MM.1S (cell line): ENCODE data around the gene FARS2.

Experiments used
- DNase-seq: peaks from one replicate; pipeline ENCODE4 v3.0.0-alpha.2; 2015
- H2AFZ ChIP-seq: fragments of 300-600 bp; sonication (generic); 2 replicates; pipeline ENCODE4 v1.6.0; 2016; ENCODE audit warnings: antibody characterized with exemption, low read length
- H3F3A ChIP-seq: fragments of 300-600 bp; sonication (generic); 2 replicates; pipeline ENCODE4 v1.6.1; 2016; ENCODE audit warnings: mild to moderate bottlenecking, antibody characterized with exemption, low read length, moderate library complexity, mixed read lengths; ENCODE audit not compliant: insufficient read depth
- H3K27ac ChIP-seq: fragments of 300-600 bp; sonication (generic); 2 replicates; pipeline ENCODE4 v1.5.1; 2016; ENCODE audit warnings: mild to moderate bottlenecking, low read length
- H3K27me3 ChIP-seq: fragments of 300-600 bp; sonication (generic); replicated peaks from 2 replicates; pipeline ENCODE4 v1.6.0; 2016; ENCODE audit warnings: low read length; ENCODE audit not compliant: insufficient read depth
- H3K36me3 ChIP-seq: fragments of 300-600 bp; sonication (generic); replicated peaks from 2 replicates; pipeline ENCODE4 v1.6.1; 2016; ENCODE audit warnings: mild to moderate bottlenecking, low read length, mixed read lengths; ENCODE audit not compliant: insufficient read depth
- H3K4me1 ChIP-seq: fragments of 300-600 bp; sonication (generic); 2 replicates; pipeline ENCODE4 v1.6.1; 2016; ENCODE audit warnings: low read length, mixed read lengths
- H3K4me2 ChIP-seq: fragments of 300-600 bp; sonication (generic); 2 replicates; pipeline ENCODE4 v1.6.0; 2016; ENCODE audit warnings: low read depth, low read length
- H3K4me3 ChIP-seq: fragments of 300-600 bp; sonication (generic); 2 replicates; pipeline ENCODE4 v1.5.1; 2016; ENCODE audit warnings: low read length, mixed read lengths
- H3K79me2 ChIP-seq: fragments of 300-600 bp; sonication (generic); 2 replicates; pipeline ENCODE4 v1.6.1; 2016; ENCODE audit warnings: mixed run types, low read length, mixed read lengths
- H3K9ac ChIP-seq: fragments of 300-600 bp; sonication (generic); 2 replicates; pipeline ENCODE4 v1.6.1; 2016; ENCODE audit warnings: low read length, mixed read lengths
- H3K9me2 ChIP-seq: fragments of 300-600 bp; sonication (generic); replicated peaks from 2 replicates; pipeline ENCODE4 v1.6.1; 2016; ENCODE audit warnings: mild to moderate bottlenecking, low read length, mixed read lengths; ENCODE audit not compliant: insufficient read depth
- H3K9me3 ChIP-seq: fragments of 300-600 bp; sonication (generic); replicated peaks from 2 replicates; pipeline ENCODE4 v1.6.1; 2016; ENCODE audit warnings: mild to moderate bottlenecking, low read length, mixed read lengths; ENCODE audit not compliant: insufficient read depth
- H4K20me1 ChIP-seq: fragments of 300-600 bp; sonication (generic); 2 replicates; pipeline ENCODE4 v1.6.1; 2016; ENCODE audit warnings: mild to moderate bottlenecking, low read length, moderate library complexity, mixed read lengths; ENCODE audit not compliant: insufficient read depth
- EZH2 ChIP-seq: fragments of 300-600 bp; sonication (generic); optimal IDR thresholded peaks from 2 replicates; pipeline ENCODE3; 2017; ENCODE audit warnings: low read depth, mild to moderate bottlenecking, antibody characterized with exemption, low read length, mixed read lengths
- EZH2phosphoT487 ChIP-seq: fragments of 300-600 bp; sonication (generic); IDR thresholded peaks from 2 replicates; pipeline ENCODE4 v1.6.1; 2018; ENCODE audit warnings: antibody characterized with exemption, low read length
- TF ChIP-seq, protein P1 (sequence below): fragments of 300-600 bp; sonication (generic); IDR thresholded peaks from 2 replicates; pipeline ENCODE4 v1.5.1; 2016; ENCODE audit warnings: antibody characterized with exemption, low read length, mixed read lengths

FARS2 gene

DNA sequence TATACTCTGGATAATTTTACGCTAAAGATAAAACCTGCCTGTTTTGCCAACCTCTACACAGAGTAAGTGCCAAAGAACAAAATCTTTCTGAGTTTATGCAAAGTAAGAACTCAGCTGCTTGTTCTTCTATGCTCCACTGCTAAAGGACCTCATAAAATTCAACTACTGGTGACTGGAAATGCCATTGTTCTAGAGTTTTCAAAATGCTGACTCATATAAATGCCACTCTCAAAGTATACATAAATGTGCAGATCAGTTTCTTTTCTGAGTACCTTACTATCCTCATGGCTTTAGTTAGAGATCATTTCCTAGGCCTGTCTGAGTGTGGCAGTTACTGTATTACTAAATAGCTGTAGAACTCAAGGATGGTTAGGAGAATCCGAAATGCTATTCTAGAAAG is 46.2 kb upstream of the FARS2 start:
- no peak for DNase-seq
- H2AFZ ChIP-seq, result no peak overlapping the region
- H3K4me1 ChIP-seq, result peaks cover 9% of the 10 kb centered on the region; the same call in 1 of the 2 replicates
- no peaks in the 10 kb centered on the region for H3F3A ChIP-seq
- no peak overlapping the region for H3K9ac ChIP-seq
- no peaks in the 10 kb centered on the region for H3K79me2 ChIP-seq
- no peaks in the 10 kb centered on the region for H3K9me2 ChIP-seq
- H3K4me3 ChIP-seq, result no peak overlapping the region
- no peaks in the 10 kb centered on the region for H3K27me3 ChIP-seq
- no peak overlapping the region for H3K4me2 ChIP-seq
- no peaks in the 10 kb centered on the region for H4K20me1 ChIP-seq
- no peaks in the 10 kb centered on the region for H3K9me3 ChIP-seq
- TF ChIP-seq, protein P1, sequence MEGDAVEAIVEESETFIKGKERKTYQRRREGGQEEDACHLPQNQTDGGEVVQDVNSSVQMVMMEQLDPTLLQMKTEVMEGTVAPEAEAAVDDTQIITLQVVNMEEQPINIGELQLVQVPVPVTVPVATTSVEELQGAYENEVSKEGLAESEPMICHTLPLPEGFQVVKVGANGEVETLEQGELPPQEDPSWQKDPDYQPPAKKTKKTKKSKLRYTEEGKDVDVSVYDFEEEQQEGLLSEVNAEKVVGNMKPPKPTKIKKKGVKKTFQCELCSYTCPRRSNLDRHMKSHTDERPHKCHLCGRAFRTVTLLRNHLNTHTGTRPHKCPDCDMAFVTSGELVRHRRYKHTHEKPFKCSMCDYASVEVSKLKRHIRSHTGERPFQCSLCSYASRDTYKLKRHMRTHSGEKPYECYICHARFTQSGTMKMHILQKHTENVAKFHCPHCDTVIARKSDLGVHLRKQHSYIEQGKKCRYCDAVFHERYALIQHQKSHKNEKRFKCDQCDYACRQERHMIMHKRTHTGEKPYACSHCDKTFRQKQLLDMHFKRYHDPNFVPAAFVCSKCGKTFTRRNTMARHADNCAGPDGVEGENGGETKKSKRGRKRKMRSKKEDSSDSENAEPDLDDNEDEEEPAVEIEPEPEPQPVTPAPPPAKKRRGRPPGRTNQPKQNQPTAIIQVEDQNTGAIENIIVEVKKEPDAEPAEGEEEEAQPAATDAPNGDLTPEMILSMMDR, result no peak
- TF ChIP-seq EZH2phosphoT487, result no peak
- TF ChIP-seq EZH2, result no peak
- no peaks in the 10 kb centered on the region for H3K36me3 ChIP-seq
- no peak overlapping the region for H3K27ac ChIP-seq

DNA sequence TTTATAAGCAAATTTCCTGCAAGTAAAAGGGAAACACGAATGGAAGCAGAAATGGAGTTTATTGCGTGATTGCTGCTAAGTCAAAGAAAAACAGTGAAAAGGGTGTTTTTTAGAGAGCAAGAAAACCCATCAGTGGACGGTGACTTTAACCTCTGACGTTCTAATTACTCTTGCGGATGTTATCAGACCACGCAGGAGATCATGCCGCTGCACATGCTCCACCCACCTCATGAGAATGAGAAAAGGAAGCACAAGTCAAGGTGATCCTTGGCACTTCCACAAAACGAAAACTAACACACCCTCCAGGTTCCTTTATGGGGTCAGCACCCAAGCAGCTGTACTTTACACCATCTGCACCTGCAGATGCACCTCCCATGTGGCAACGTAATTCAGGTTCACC is 45.5 kb upstream of the FARS2 start:
- Histone ChIP-seq H3K4me2 (no peak overlapping the region), H3K4me3 (no peak overlapping the region), H3K9ac (no peak overlapping the region), H4K20me1 (no peaks in the 10 kb centered on the region), H2AFZ (no peak overlapping the region), H3K79me2 (no peaks in the 10 kb centered on the region), H3K9me2 (no peaks in the 10 kb centered on the region), H3K4me1 (peaks cover 9% of the 10 kb centered on the region; the same call in 1 of the 2 replicates), H3K9me3 (no peaks in the 10 kb centered on the region), H3F3A (no peaks in the 10 kb centered on the region), H3K36me3 (no peaks in the 10 kb centered on the region), H3K27me3 (no peaks in the 10 kb centered on the region), H3K27ac (no peak overlapping the region)
- TF ChIP-seq EZH2phosphoT487, result no peak
- no peak for TF ChIP-seq EZH2
- TF ChIP-seq, protein P1, result no peak
- no peak for DNase-seq

DNA sequence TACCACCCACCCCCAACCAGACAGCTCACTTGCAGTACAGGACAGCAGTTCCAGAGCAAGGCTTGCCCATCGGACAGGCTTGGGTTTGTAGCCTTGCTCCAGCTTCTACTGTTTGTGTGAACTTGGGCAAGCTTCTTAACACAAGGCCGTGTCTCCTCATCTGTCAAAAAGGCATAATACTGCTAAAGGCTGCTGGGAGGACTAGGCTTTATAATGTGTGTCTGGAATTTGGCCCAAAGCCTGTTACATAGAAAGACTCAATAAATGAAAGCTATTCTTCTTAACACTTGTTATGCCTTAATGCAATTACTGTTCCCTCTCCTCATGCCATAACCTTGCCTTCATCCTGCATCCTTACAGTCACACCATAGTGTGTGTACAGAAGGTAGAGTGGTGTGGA is 44.0 kb upstream of the FARS2 start:
- 0 out of 2 replicates have a peak, but pooled peaks cover 2% of the 10 kb centered on the region for H3K4me1 ChIP-seq
- no peak overlapping the region for H3K9ac ChIP-seq
- H3K27ac ChIP-seq, result no peak overlapping the region
- H3K27me3 ChIP-seq, result no peaks in the 10 kb centered on the region
- H3K36me3 ChIP-seq, result no peaks in the 10 kb centered on the region
- no peak overlapping the region for H2AFZ ChIP-seq
- H4K20me1 ChIP-seq, result no peaks in the 10 kb centered on the region
- no peak for DNase-seq
- no peaks in the 10 kb centered on the region for H3F3A ChIP-seq
- H3K4me3 ChIP-seq, result no peak overlapping the region
- no peaks in the 10 kb centered on the region for H3K79me2 ChIP-seq
- TF ChIP-seq EZH2, result no peak
- TF ChIP-seq, protein P1, result no peak
- TF ChIP-seq EZH2phosphoT487, result no peak
- H3K9me3 ChIP-seq, result no peaks in the 10 kb centered on the region
- no peaks in the 10 kb centered on the region for H3K9me2 ChIP-seq
- no peak overlapping the region for H3K4me2 ChIP-seq
